SU-DHL-6 (cell line): ENCODE measurements around the gene INPP5K.

Experiments
- H2AFZ ChIP-seq: fragments of 200-600 bp; sonication (generic); 2 replicates; pipeline ENCODE4 v1.6.1; 2014; ENCODE audit warnings: low read depth, mild to moderate bottlenecking, moderate library complexity, mixed read lengths, antibody characterized with exemption, low read length; ENCODE audit not compliant: severe bottlenecking
- H3F3A ChIP-seq: fragments of 200-600 bp; shearing (Covaris generic); 2 replicates; pipeline ENCODE4 v1.6.0; 2016; ENCODE audit warnings: antibody characterized with exemption, mild to moderate bottlenecking; ENCODE audit not compliant: insufficient read depth
- H3K27ac ChIP-seq: fragments of 200-600 bp; sonication (generic); 2 replicates; pipeline ENCODE4 v1.5.1; 2016; ENCODE audit warnings: low read depth, mild to moderate bottlenecking, low read length, moderate library complexity, mixed read lengths
- H3K27me3 ChIP-seq: fragments of 200-600 bp; sonication (generic), shearing (Covaris generic); 2 replicates; pipeline ENCODE4 v1.6.0; 2014; ENCODE audit warnings: mild to moderate bottlenecking, low read length
- H3K36me3 ChIP-seq: fragments of 200-600 bp; sonication (generic); 2 replicates; pipeline ENCODE4 v1.6.1; 2014; ENCODE audit warnings: mild to moderate bottlenecking, low read length, mixed read lengths
- H3K4me2 ChIP-seq: fragments of 300-600, 200-600 bp; shearing (Covaris generic), sonication (generic); 2 replicates; pipeline ENCODE4 v1.6.0; 2014; ENCODE audit warnings: low read length, low read depth, mild to moderate bottlenecking; ENCODE audit not compliant: poor library complexity, severe bottlenecking
- H3K4me3 ChIP-seq: fragments of 200-600 bp; sonication (generic); 2 replicates; pipeline ENCODE4 v1.5.1; 2014; ENCODE audit warnings: antibody characterized with exemption, low read length, mild to moderate bottlenecking, mixed read lengths; ENCODE audit not compliant: insufficient read depth, poor library complexity, severe bottlenecking
- H3K79me2 ChIP-seq: fragments of 200-600 bp; sonication (generic); 2 replicates; pipeline ENCODE4 v1.6.1; 2014; ENCODE audit warnings: mild to moderate bottlenecking, low read length, moderate library complexity; ENCODE audit not compliant: insufficient read depth
- H3K9ac ChIP-seq: fragments of 200-600 bp; sonication (generic); 2 replicates; pipeline ENCODE4 v1.7.0; 2014; ENCODE audit warnings: mild to moderate bottlenecking, low read length
- H3K9me2 ChIP-seq: fragments of 200-600 bp; sonication (generic); replicated peaks from 2 replicates; pipeline ENCODE4 v1.6.1; 2014; ENCODE audit warnings: low read length; ENCODE audit not compliant: insufficient read depth
- H3K9me3 ChIP-seq: fragments of 200-600 bp; sonication (generic); 2 replicates; pipeline ENCODE4 v1.6.1; 2014; ENCODE audit warnings: low read length, mixed read lengths; ENCODE audit not compliant: insufficient read depth
- H4K20me1 ChIP-seq: fragments of 200-600 bp; sonication (generic); 2 replicates; pipeline ENCODE4 v1.6.1; 2014; ENCODE audit warnings: low read depth, mild to moderate bottlenecking, antibody characterized with exemption, low read length, moderate library complexity, mixed read lengths
- CTCF ChIP-seq: fragments of 200-600 bp; sonication (generic); IDR thresholded peaks from one replicate; pipeline ENCODE4 v1.5.1; 2017; ENCODE audit warnings: antibody characterized with exemption, mild to moderate bottlenecking, low read length, moderate library complexity; ENCODE audit not compliant: insufficient read depth, poor library complexity, severe bottlenecking
- EZH2phosphoT487 ChIP-seq: fragments of 200-600 bp; sonication (generic), shearing (Covaris generic); conservative IDR thresholded peaks from 2 replicates; pipeline ENCODE4 v1.6.1; 2018; ENCODE audit warnings: mild to moderate bottlenecking, antibody characterized with exemption, low read length, moderate library complexity, mixed read lengths

INPP5K gene

GRCh38 chr17:1471490-1471889 lies 44.9 kb downstream of the INPP5K start:
- no peaks in the 10 kb centered on the region for H3K27me3 ChIP-seq
- no peak overlapping the region for H2AFZ ChIP-seq
- H3K9ac ChIP-seq = no peak overlapping the region
- H3K79me2 ChIP-seq = no peaks in the 10 kb centered on the region
- no peak overlapping the region for H3K27ac ChIP-seq
- H3K4me3 ChIP-seq = no peak overlapping the region
- H3K36me3 ChIP-seq = no peaks in the 10 kb centered on the region
- H3F3A ChIP-seq = no peaks in the 10 kb centered on the region
- no peak overlapping the region for H3K4me2 ChIP-seq
- TF ChIP-seq CTCF = no peak
- no peak for TF ChIP-seq EZH2phosphoT487
- no peaks in the 10 kb centered on the region for H3K9me2 ChIP-seq
- H3K9me3 ChIP-seq = no peaks in the 10 kb centered on the region
- H4K20me1 ChIP-seq = no peaks in the 10 kb centered on the region

GRCh38 chr17:1470755-1471462 lies 45.5 kb downstream of the INPP5K start:
- Histone ChIP-seq H3K9ac (no peak overlapping the region), H3K79me2 (no peaks in the 10 kb centered on the region), H3K9me3 (no peaks in the 10 kb centered on the region), H2AFZ (no peak overlapping the region), H3K4me2 (no peak overlapping the region), H3F3A (no peaks in the 10 kb centered on the region), H3K27me3 (no peaks in the 10 kb centered on the region), H3K4me3 (no peak overlapping the region), H3K36me3 (no peaks in the 10 kb centered on the region), H4K20me1 (no peaks in the 10 kb centered on the region), H3K27ac (no peak overlapping the region), H3K9me2 (no peaks in the 10 kb centered on the region)
- TF ChIP-seq CTCF (no peak), EZH2phosphoT487 (no peak)

GRCh38 chr17:1470071-1470754 lies 46.2 kb downstream of the INPP5K start:
- H3K36me3 ChIP-seq = no peaks in the 10 kb centered on the region
- H3K4me3 ChIP-seq = no peak overlapping the region
- H3F3A ChIP-seq = no peaks in the 10 kb centered on the region
- H3K79me2 ChIP-seq = no peaks in the 10 kb centered on the region
- no peak overlapping the region for H3K9ac ChIP-seq
- H3K9me2 ChIP-seq = no peaks in the 10 kb centered on the region
- H3K27me3 ChIP-seq = no peaks in the 10 kb centered on the region
- no peak for TF ChIP-seq CTCF
- TF ChIP-seq EZH2phosphoT487 = no peak
- no peak overlapping the region for H3K4me2 ChIP-seq
- H4K20me1 ChIP-seq = no peaks in the 10 kb centered on the region
- no peaks in the 10 kb centered on the region for H3K9me3 ChIP-seq
- no peak overlapping the region for H3K27ac ChIP-seq
- no peak overlapping the region for H2AFZ ChIP-seq
